K562 (cell line): ENCODE results near the gene MEOX2. TPM values are rescaled to one million over a fixed set of nuclear protein-coding genes. Genes with fewer than 3 reads are reported as not detected.

Experiments used
- ATAC-seq: fragments of 200-7000 bp; cut with Tn5 transposase; 3 replicates; pipeline ENCODE4 v1.9.1; 2020; ENCODE audit warnings: moderate library complexity
- BruUV-seq: library from RNA; stranded (reverse); fragments of 400-500 nt; replicated peaks from 2 replicates; lab custom pipeline; 2021; lab: Mats Ljungman, UMichigan
- CTCF ChIA-PET: fragments of 300-600 bp; formaldehyde crosslinking; extraction: SDS; loops from one replicate; lab custom pipeline; 2021; ENCODE audit warnings: low intra/inter-chr PET ratio; lab: Yijun Ruan, JAX
- POLR2A ChIA-PET: fragments of 300-600, 350-650 bp; sonication (Branson Sonifier 250); formaldehyde crosslinking; extraction: SDS; loops from one replicate; lab custom pipeline; 2021; ENCODE audit warnings: antibody characterized with exemption, inconsistent platforms; lab: Yijun Ruan, JAX
- DNase-seq, 4 experiments: peaks; one replicate each; pipeline versions ENCODE4 v3.0.0 to v3.0.0-alpha.2; 2011 to 2018; ENCODE audit warnings: low spot score in 3 of 4, mixed read lengths in 3 of 4; ENCODE audit errors: extremely low read depth in 1 of 4
- FAIRE-seq: peaks from 2 replicates; lab custom pipeline; 2011; peaks lifted over from hg19 to GRCh38; lab: Jason Lieb, UNC
- H2AFZ ChIP-seq: 2 replicates; pipeline ENCODE4 v1.6.0; 2011; ENCODE audit warnings: low read depth, low read length, control low read depth, inconsistent platforms
- H3K27ac ChIP-seq: fragments of 200-600 bp; 3 replicates; pipeline ENCODE4 v1.8.0; 2011; ENCODE audit warnings: low read depth, mild to moderate bottlenecking, control low read depth, inconsistent platforms, low read length, moderate library complexity, mixed read lengths; ENCODE audit errors: extremely low read depth
- H3K27me3 ChIP-seq, 2 experiments: fragments of 300-600 bp in 1 of 2; 2 replicates in 1 of 2; 3 replicates in 1 of 2; pipeline versions ENCODE4 v1.6.0 to v1.8.0; 2011; ENCODE audit warnings: inconsistent platforms in 2 of 2, low read length in 2 of 2, mild to moderate bottlenecking in 1 of 2, mixed read lengths in 1 of 2, moderate library complexity in 1 of 2; ENCODE audit not compliant: control insufficient read depth in 2 of 2, insufficient read depth in 2 of 2
- H3K36me3 ChIP-seq: fragments of 300-600 bp; 3 replicates; pipeline ENCODE4 v1.8.0; 2011; ENCODE audit warnings: mild to moderate bottlenecking, low read length, inconsistent platforms; ENCODE audit not compliant: control insufficient read depth, insufficient read depth
- H3K4me1 ChIP-seq, 2 experiments: fragments of 200-600 bp in 1 of 2; replicated peaks in 1 of 2; 2 replicates in 1 of 2; 3 replicates in 1 of 2; pipeline versions ENCODE4 v1.5.1 to v1.8.0; 2011; ENCODE audit warnings: inconsistent platforms in 2 of 2, low read length in 2 of 2, mild to moderate bottlenecking in 1 of 2, mixed read lengths in 1 of 2, moderate library complexity in 1 of 2; ENCODE audit not compliant: control insufficient read depth in 2 of 2, insufficient read depth in 2 of 2
- H3K4me2 ChIP-seq: 2 replicates; pipeline ENCODE4 v1.6.1; 2011; ENCODE audit warnings: low read length, control low read depth, inconsistent platforms, mixed read lengths; ENCODE audit not compliant: insufficient read depth
- H3K4me3 ChIP-seq: fragments of 200-600 bp; sonication (generic), shearing (Covaris generic); 2 replicates; pipeline ENCODE4 v1.5.1; 2016; ENCODE audit warnings: control low read depth, inconsistent platforms
- H3K79me2 ChIP-seq: fragments of 200-600 bp; 3 replicates; pipeline ENCODE4 v1.8.0; 2011; ENCODE audit warnings: low read length, inconsistent platforms; ENCODE audit not compliant: control insufficient read depth, insufficient read depth
- H3K9ac ChIP-seq, 2 experiments: 2 replicates each; pipeline versions ENCODE4 v1.6.0 to v1.6.1; 2011; ENCODE audit warnings: low read depth in 2 of 2, low read length in 2 of 2, control low read depth in 1 of 2, inconsistent platforms in 1 of 2, mild to moderate bottlenecking in 1 of 2, mixed read lengths in 1 of 2; ENCODE audit not compliant: insufficient read depth in 1 of 2
- H3K9me1 ChIP-seq: one replicate; pipeline ENCODE4 v1.6.0; 2011; ENCODE audit warnings: inconsistent platforms, mild to moderate bottlenecking, low read length, moderate library complexity; ENCODE audit not compliant: control insufficient read depth, insufficient read depth
- H3K9me3 ChIP-seq: replicated peaks from 2 replicates; pipeline ENCODE4 v1.5.1; 2011; ENCODE audit warnings: low read depth, low read length, inconsistent platforms; ENCODE audit not compliant: control insufficient read depth, insufficient read depth
- H4K20me1 ChIP-seq: replicated peaks from 2 replicates; pipeline ENCODE4 v1.6.1; 2011; ENCODE audit warnings: low read length, inconsistent platforms, mixed read lengths; ENCODE audit not compliant: control insufficient read depth, insufficient read depth
- CXXC5 ChIP-seq: fragments of 250-450 bp; sonication (Bioruptor Pico); IDR thresholded peaks from 2 replicates; pipeline ENCODE4 v1.8.0; 2022; ENCODE audit warnings: inconsistent platforms, mild to moderate bottlenecking, moderate library complexity
- GABPB1 ChIP-seq: sonication (generic); formaldehyde crosslinking; IDR thresholded peaks from 2 replicates; pipeline ENCODE4 v1.8.0; 2022; ENCODE audit warnings: mild to moderate bottlenecking, missing genetic modification reagents
- KDM5B ChIP-seq: fragments of 200-600 bp; sonication (generic); IDR thresholded peaks from 2 replicates; pipeline ENCODE4 v1.6.1; 2012; ENCODE audit warnings: low read depth, mild to moderate bottlenecking, moderate library complexity, low read length, control low read depth, inconsistent platforms; ENCODE audit not compliant: insufficient replicate concordance
- LCOR ChIP-seq: sonication (generic); formaldehyde crosslinking; IDR thresholded peaks from 2 replicates; pipeline ENCODE4 v1.8.0; 2022; ENCODE audit warnings: mild to moderate bottlenecking, missing genetic modification reagents
- MEF2D ChIP-seq: conservative IDR thresholded peaks from 2 replicates; pipeline ENCODE4 v1.6.1; 2016; ENCODE audit warnings: low read depth, missing genetic modification characterization, missing compliant biosample characterization
- MYBL2 ChIP-seq, 2 experiments: fragments of 450-650 bp in 1 of 2; sonication (generic) in 1 of 2; formaldehyde crosslinking in 1 of 2; IDR thresholded peaks; 2 replicates each; pipeline versions ENCODE4 v1.6.1 to v1.8.1; 2017 to 2022; ENCODE audit warnings: borderline replicate concordance in 1 of 2, inconsistent platforms in 1 of 2, low read depth in 1 of 2, mild to moderate bottlenecking in 1 of 2, missing genetic modification reagents in 1 of 2, moderate library complexity in 1 of 2
- NR2C2 ChIP-seq, 2 experiments: fragments of 200-800 bp in 1 of 2; sonication (Bioruptor generic) in 1 of 2; sonication (generic) in 1 of 2; formaldehyde crosslinking in 1 of 2; IDR thresholded peaks; 2 replicates each; pipeline versions ENCODE4 v1.6.1 to v1.8.0; 2016 to 2022; ENCODE audit warnings: mild to moderate bottlenecking in 1 of 2, missing compliant biosample characterization in 1 of 2, missing genetic modification characterization in 1 of 2, missing genetic modification reagents in 1 of 2
- PKNOX1 ChIP-seq: fragments of 450-650 bp; IDR thresholded peaks from 2 replicates; pipeline ENCODE4 v1.6.1; 2016
- RBM39 ChIP-seq: fragments of 200-400 bp; formaldehyde crosslinking; optimal IDR thresholded peaks from 2 replicates; pipeline ENCODE3; 2018; ENCODE audit warnings: low read depth, low read length
- SUPT5H ChIP-seq: fragments of 450-650 bp; IDR thresholded peaks from 2 replicates; pipeline ENCODE4 v1.6.1; 2016
- TEAD1 ChIP-seq, 2 experiments: fragments of 450-650 bp in 1 of 2; sonication (generic) in 1 of 2; formaldehyde crosslinking; IDR thresholded peaks; 2 replicates each; pipeline versions ENCODE4 v1.4.0 to v1.8.0; 2020 to 2022; ENCODE audit warnings: mild to moderate bottlenecking in 2 of 2, missing genetic modification reagents in 1 of 2
- ZC3H11A ChIP-seq: IDR thresholded peaks from 2 replicates; pipeline ENCODE4 v1.6.1; 2012; ENCODE audit warnings: low read depth, low read length, improper control_type of control experiment
- ZNF23 ChIP-seq: fragments of 250-450 bp; sonication (Bioruptor Pico); IDR thresholded peaks from 2 replicates; pipeline ENCODE4 v1.4.0; 2020; ENCODE audit warnings: mild to moderate bottlenecking
- ZNF511 ChIP-seq: sonication (generic); formaldehyde crosslinking; IDR thresholded peaks from 2 replicates; pipeline ENCODE4 v1.8.0; 2022; ENCODE audit warnings: mild to moderate bottlenecking, missing genetic modification reagents
- ZNF717 ChIP-seq: fragments of 250-450 bp; sonication (Bioruptor Pico); IDR thresholded peaks from 2 replicates; pipeline ENCODE4 v1.5.0; 2021
- WGBS: fragments of 100-300 bp; shearing (Covaris generic); methylation state at CpG from one replicate; pipeline ENCODE4 v1.1.6; 2016; ENCODE audit warnings: low coverage, mixed read lengths; ENCODE audit not compliant: insufficient coverage; ENCODE audit errors: missing lambda C conversion rate; 5-methylcytosine and 5-hydroxymethylcytosine counted together
- in situ Hi-C: fragments of 300-500 bp; cut with MboI; formaldehyde crosslinking; loops from 4 replicates; pipeline ENCODE4 v1.15.0; 2018; ENCODE audit warnings: inconsistent platforms, mixed read lengths
- intact Hi-C: fragments of 100-400 bp; cut with micrococcal nuclease; formaldehyde crosslinking; loops from 2 replicates; pipeline ENCODE4 v1.14.2; 2022
- polyA plus RNA-seq, 8 experiments: library from polyadenylated mRNA; depleted of rRNA in 4 of 8; stranded (reverse) in 5 of 8; unstranded in 3 of 8; fragments of >200 nt; fragmentation: Nextera tagmentation in 2 of 8; fragmentation: Illumina TruSeq in 1 of 8; extraction: Ambion mirVana in 2 of 8; extraction: Trizol in 1 of 8; gene quantifications; 2 replicates each; pipeline versions ENCODE4 v1.2.1 to v1.2.3, GENCODE V29; 2011 to 2014; ENCODE audit warnings: inconsistent platforms in 1 of 8, missing spikeins in 1 of 8
- total RNA-seq, 7 experiments: library from RNA; depleted of rRNA in 6 of 7; stranded (reverse); fragments of >200 nt in 6 of 7; fragmentation: Illumina TruSeq in 2 of 7; extraction: Trizol in 2 of 7; gene quantifications; 2 replicates each; pipeline versions ENCODE4 v1.2.1 to v1.2.3, GENCODE V29; 2011 to 2021; ENCODE audit warnings: low replicate concordance in 1 of 7

The MEOX2 gene
- total and polyA plus RNA-seq, 9 of the 15 experiments (the other 6 are each of a cell fraction or from before 2014, with no cell fraction given): not detected

GRCh38 chr7:15586266-15586665, 100.2 kb downstream of the MEOX2 start:
- 5% methylated on average over 4 of the region's 4 CpGs for WGBS

DNA sequence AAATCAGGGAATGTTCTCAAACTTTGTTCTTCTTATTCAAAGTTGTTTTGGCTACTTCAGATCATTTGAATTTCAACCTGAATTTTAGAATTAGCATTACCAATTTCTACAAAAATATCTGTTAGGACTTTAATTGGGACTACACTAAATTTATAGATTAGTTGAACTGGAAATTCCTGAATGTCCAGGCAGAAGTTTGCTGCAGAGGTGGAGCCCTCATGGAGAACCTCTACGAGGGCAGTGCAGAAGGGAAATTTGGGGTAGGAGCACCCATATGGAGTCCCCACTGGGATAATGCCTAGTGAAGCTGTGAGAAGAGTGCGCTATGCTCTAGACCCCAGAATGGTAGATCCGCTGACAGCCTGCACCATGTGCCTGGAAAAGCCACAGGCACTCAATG, 101.9 kb downstream of the MEOX2 start:
- Histone ChIP-seq H3K36me3 (no peaks in the 10 kb centered on the region), H4K20me1 (no peaks in the 10 kb centered on the region), H3K4me2 (no peak overlapping the region), H3K4me1 (no peaks in the 10 kb centered on the region), H3K9me1 (no peaks in the 10 kb centered on the region), H2AFZ (no peak overlapping the region), H3K9ac (no peak overlapping the region), H3K27ac (no peak overlapping the region), H3K79me2 (no peaks in the 10 kb centered on the region), H3K9me3 (no peaks in the 10 kb centered on the region; the same call in 1 of the 2 replicates), H3K27me3 (no peaks in the 10 kb centered on the region), H3K4me3 (no peak overlapping the region)
- no peak for ATAC-seq
- in situ Hi-C loops: no loop called here
- ChIA-PET POLR2A (no interaction called here), CTCF (no interaction called here)
- no peak for DNase-seq
- no peak for FAIRE-seq
- intact Hi-C loops: no loop called here
- no TSS peak for BruUV-seq
- 4% methylated on average over 3 of the region's 3 CpGs for WGBS
- TF ChIP-seq PKNOX1 (no peak), LCOR (no peak), KDM5B (no peak), ZNF511 (no peak)

More at GRCh38 chr7:15586266-15586665, 100.2 kb downstream of the MEOX2 start:
- no peaks in the 10 kb centered on the region for H3K9me1 ChIP-seq
- no peak overlapping the region for H2AFZ ChIP-seq
- H3K4me2 ChIP-seq: no peak overlapping the region
- DNase-seq (no peak), FAIRE-seq (no peak)
- no peak overlapping the region for H3K9ac ChIP-seq
- H3K4me3 ChIP-seq: no peak overlapping the region
- no peaks in the 10 kb centered on the region for H3K27me3 ChIP-seq
- H3K4me1 ChIP-seq: no peaks in the 10 kb centered on the region
- ChIA-PET POLR2A (no interaction called here), CTCF (no interaction called here)
- in situ Hi-C loops: no loop called here
- intact Hi-C loops: no loop called here
- H4K20me1 ChIP-seq: no peaks in the 10 kb centered on the region
- H3K79me2 ChIP-seq: no peaks in the 10 kb centered on the region
- TF ChIP-seq ZC3H11A: no peak
- TF ChIP-seq GABPB1 (CRISPR knock-in tag): no peak
- TF ChIP-seq NR2C2 (CRISPR knock-in tag; IDR thresholded peaks at IDR 0.05): no peak
- no peak for TF ChIP-seq NR2C2 (tag; IDR thresholded peaks at IDR 0.05)
- no peak for TF ChIP-seq MEF2D
- TF ChIP-seq TEAD1 (CRISPR knock-in tag; IDR thresholded peaks at IDR 0.05): no peak
- TF ChIP-seq CXXC5: no peak
- TF ChIP-seq RBM39: no peak
- no peak for TF ChIP-seq MYBL2 (IDR thresholded peaks at IDR 0.05; ENCODE audit: low read depth)
- TF ChIP-seq MYBL2 (CRISPR knock-in tag; IDR thresholded peaks at IDR 0.05; ENCODE audit: borderline replicate concordance): no peak
- no peak for TF ChIP-seq ZNF717 (CRISPR knock-in tag)
- TF ChIP-seq SUPT5H: no peak
- TF ChIP-seq ZNF23: no peak
- TF ChIP-seq, all 486 proteins: peak for 0
- Histone ChIP-seq H3K27ac (no peak overlapping the region), H3K36me3 (no peaks in the 10 kb centered on the region), H3K9me3 (no peaks in the 10 kb centered on the region; the same call in 1 of the 2 replicates)
- ATAC-seq: no peak
- no TSS peak for BruUV-seq
